ENCODE measurements around the gene SERINC2.
A peak's percentile ranks its signal among the peaks of the same experiment; 100 is the strongest.
"Not testable (repeated sequence)": the region's sequence is repeated elsewhere in the genome, so short reads cannot be mapped to it uniquely, and the experiment has no call there.

SERINC2 gene

GRCh38 chr1:31472673-31473072 lies 59.7 kb downstream of the SERINC2 start:
- DNase-seq = not testable (repeated sequence)

DNA sequence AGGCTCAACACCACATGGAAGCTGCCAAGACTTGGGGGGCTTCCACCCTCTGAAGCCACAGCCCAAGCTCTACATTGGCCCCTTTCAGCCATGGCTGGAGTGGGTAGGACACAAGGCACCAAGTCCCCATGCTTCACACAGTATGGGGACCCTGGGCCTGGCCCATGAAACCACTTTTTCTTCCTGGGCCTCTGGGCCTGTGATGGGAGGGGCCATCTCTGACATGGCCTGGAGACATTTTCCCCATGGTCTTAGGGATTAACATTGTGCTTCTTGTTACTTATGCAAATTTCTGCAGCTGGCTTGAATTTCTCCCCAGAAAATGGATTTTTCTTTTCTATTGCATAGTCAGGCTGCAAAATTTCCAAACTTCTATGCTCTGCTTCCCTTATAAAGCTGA lies 60.5 kb downstream of the SERINC2 start:
- not testable (repeated sequence) for DNase-seq

GRCh38 chr1:31474567-31474966 lies 61.6 kb downstream of the SERINC2 start:
- DNase-seq = not testable (repeated sequence)

DNA sequence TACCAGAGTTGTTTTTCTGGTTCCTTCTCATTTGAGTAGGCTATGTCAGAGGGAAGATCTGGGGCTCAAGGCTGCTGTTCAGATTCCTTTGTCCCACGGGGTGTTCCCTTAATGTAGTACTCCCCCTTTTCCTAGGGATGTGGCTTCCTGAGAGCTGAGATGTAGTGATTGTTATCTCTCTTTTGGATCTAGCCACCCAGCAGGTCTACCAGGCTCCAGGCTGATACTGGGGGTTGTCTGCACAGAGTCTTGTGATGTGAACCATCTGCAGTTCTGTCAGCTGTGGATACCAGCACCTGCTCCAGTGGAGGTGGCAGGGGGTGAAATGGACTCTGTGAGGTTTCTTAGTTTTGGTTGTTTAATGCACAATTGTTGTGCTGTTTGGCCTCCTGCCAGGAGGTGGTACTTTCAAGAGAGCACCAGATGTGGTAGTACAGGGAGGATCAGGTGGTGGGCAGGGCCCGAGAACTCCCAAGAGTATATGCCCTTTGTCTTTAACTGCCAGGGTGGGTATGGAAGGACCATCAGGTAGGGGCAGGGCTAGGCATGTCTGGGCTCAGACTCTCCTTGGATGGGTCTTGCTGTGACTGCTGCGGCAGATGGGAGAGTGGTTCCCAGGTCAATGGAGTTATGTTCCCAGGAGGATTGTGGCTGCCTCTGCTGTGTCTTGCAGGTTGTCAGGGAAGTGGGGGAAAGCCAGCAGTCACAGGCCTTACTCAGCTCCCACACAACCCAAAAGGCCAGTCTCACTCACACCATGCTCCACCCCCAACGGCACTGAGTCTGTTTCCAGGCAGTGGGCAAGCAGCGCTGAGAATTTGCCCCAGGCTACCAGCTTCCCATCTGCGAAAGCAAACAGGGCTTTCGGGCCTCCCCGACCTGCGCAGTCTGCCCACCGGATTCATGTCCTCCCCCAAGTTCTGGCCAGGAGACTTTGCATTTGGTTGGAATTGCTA lies 64.2 kb downstream of the SERINC2 start:
- no peak for DNase-seq

GRCh38 chr1:31478167-31478566 lies 65.2 kb downstream of the SERINC2 start:
- DNase-seq = no peak

DNA sequence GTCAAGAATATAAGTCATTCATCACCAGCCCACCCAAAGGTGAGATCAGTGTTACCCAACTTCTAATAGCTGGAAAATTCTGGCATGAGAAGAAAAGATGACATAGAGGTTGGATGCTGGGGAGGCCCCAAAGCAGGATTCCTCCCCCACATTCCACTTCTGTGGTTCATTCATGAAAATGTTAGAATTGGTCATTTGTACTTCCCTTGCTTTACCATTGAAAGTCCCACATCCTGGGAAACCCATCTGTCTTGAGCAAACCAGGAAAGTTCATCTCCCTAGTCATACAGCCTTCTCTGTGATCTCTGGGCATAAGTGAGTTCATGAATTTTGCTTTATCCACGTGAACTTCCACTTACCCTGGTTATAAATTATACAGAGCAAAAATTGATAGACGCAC lies 66.8 kb downstream of the SERINC2 start:
- no peak for DNase-seq

GRCh38 chr1:31480426-31480825 lies 67.4 kb downstream of the SERINC2 start:
- not testable (repeated sequence) for DNase-seq

- no peak for DNase-seq
Measured at GRCh38 chr1:31482482-31483011, 69.5 kb downstream of the SERINC2 start.

- peak; percentile 62 for DNase-seq
Measured at GRCh38 chr1:31483012-31483946, 70.3 kb downstream of the SERINC2 start.
